GM20431 (cell line): Measurements from ENCODE around the gene ZFP36L1.

Experiments used
- in situ Hi-C: fragments of 300-500 bp; cut with MseI, MboI; formaldehyde crosslinking; loops from one replicate; pipeline ENCODE4 v1.15.0; 2020; ENCODE audit warnings: low sequenced_read_pairs; ENCODE audit not compliant: unreplicated experiment

Gene ZFP36L1, protein sequence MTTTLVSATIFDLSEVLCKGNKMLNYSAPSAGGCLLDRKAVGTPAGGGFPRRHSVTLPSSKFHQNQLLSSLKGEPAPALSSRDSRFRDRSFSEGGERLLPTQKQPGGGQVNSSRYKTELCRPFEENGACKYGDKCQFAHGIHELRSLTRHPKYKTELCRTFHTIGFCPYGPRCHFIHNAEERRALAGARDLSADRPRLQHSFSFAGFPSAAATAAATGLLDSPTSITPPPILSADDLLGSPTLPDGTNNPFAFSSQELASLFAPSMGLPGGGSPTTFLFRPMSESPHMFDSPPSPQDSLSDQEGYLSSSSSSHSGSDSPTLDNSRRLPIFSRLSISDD

GRCh38 chr14:68792979-68793733, at the start of gene ZFP36L1:
Gene ZFP36L1 (minus strand): TSS chr14:68793067. CDS start chr14:68792938, 129 bp downstream.
- in situ Hi-C loops = no loop called here

- in situ Hi-C loops = no loop called here
These were observed 49.4 kb upstream of the ZFP36L1 start for GRCh38 chr14:68842298-68842697.

DNA sequence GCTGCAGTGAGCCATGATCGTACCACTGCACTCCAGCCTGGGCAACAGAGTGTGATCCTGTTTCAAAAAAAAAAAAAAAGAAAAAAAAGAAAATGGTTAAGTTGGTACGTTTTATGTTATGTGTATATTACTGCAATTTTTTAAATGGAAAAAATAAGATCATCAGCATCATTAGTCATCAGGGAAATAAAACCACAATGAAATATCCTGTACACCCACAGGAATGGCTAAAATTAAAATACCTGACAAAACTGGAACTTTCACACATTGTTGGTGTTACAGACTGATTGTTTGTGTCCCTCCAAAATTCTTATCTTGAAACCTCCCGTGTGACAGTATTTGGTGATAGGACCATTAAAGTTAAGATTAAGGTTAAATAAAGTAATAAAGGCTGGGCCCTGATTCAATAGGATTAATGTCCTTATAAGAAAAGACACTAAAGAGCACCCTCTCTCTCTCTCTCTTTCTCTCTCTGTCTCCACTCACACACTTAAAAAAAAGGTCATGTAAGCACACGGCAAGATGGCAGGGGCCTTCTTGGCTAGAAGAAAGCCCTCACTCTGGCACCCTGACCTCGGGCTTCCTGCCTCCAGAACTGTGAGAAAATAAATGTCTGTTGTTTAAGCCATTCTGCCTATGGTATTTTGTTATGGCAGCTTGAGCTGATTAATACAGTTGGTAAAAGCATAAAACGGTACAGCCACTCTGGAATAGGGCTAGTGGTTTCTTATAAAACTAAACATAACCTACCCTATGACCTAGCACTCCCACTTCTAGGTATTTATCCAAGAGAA, 48.3 kb upstream of the ZFP36L1 start:
- in situ Hi-C loops = no loop called here

GRCh38 chr14:68840454-68840853, 47.6 kb upstream of the ZFP36L1 start:
- in situ Hi-C loops = no loop called here

GRCh38 chr14:68836082-68836481, 43.2 kb upstream of the ZFP36L1 start:
- in situ Hi-C loops = no loop called here

- in situ Hi-C loops = no loop called here
These were observed 41.9 kb upstream of the ZFP36L1 start for GRCh38 chr14:68834816-68835215.

- in situ Hi-C loops = loop anchor here (10.0 kb wide), 1 partner anchor 894 kb away; no protein-coding TSS in a partner anchor
These were observed 35.8 kb upstream of the ZFP36L1 start for GRCh38 chr14:68828698-68829097.

GRCh38 chr14:68825729-68826128, 32.9 kb upstream of the ZFP36L1 start:
- in situ Hi-C loops = loop anchor here (10.0 kb wide), 1 partner anchor 891 kb away; no protein-coding TSS in a partner anchor

DNA sequence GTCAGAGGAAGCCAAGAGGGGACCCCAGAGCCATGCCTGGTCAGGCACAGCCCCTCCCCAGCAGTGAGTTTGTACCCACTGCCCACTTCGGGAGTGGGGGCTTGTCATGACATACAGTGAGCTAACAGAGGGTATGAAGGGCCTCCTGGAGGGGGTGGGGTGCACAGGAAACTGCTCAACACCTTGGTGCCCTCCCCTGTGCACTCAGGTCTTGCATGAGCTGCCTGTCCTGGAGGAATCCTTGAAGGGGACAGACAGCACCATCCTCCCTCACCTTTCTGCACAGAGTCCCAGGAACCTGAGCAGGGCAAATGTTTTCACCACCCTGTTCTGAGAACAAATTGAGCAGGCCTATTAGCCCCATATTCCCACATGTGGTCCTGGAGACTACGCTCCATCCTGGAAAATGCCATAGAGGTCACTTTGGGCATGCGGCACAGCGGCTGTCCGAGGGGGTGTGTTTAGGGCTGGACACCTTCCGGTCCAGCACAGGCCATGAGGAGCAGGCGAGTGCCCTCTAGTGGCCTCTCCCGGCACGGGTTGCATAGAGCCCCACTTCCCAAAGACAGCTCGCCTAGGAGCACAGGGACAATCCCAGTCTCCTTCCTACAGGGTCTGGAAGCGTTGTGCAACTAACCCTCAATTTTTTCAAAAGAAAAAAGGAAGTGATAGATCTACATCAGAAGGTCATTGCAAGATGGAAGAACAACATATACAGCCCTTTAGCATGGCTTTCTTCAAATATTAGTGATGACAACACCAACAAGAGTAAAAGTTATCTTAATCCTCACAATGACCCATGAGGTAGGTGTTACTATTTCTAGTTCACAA, 31.9 kb upstream of the ZFP36L1 start:
- in situ Hi-C loops = loop anchor here (10.0 kb wide), 1 partner anchor 890 kb away; no protein-coding TSS in a partner anchor

DNA sequence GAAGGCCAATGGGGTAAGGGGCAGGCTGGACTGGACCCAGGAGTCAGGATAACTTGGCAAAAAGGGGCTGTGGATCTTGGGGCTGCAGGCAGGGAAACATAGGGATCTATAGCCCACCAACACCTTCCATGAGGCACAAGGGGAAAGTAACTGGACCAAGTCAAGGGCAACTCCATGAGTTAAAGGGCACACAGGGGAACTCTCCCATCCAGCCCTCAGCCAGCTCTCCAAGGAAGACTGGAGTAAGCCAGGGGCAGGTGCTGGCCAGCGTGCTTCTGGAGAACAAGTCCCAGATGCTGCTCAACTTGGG, 31.3 kb upstream of the ZFP36L1 start:
- in situ Hi-C loops = loop anchor here (10.0 kb wide), 1 partner anchor 889 kb away; no protein-coding TSS in a partner anchor

DNA sequence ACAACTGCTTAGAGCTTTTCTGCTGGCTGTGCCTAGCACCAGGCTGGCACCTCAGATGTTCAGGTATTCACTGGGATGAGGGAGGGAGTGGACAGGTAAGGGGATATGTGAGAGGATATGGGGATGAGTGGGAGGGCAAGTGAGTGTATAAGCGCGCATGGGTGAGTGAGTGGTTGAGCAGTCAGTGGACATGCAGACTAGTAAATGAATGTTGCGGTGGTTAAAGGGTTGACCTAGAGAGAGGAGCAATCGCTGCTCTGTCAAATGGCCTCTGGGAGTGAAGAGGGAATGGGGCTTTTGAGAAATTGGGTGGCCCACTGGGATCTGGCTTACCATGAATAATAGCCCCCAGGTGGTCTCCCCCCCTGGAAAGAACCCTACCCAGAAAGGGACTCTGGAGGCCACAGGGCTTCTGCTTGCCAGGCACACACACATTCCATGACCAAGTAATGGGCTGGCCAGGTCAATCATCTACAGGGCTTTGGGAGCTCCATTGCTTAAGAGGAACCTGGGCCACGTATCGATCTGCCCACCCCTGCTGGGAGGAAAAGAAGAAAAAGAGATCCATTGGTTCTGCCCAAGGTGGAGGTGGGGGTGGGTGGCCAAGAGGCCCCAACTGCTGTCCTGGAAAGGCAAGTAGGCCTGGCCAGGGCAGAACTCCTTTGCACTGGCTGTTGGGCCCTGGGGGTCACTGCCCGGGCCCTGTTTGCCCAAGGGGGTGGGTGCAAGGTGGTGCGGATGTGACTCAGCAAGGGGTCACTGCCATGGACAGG, 30.8 kb upstream of the ZFP36L1 start:
- in situ Hi-C loops = loop anchor here (10.0 kb wide), 1 partner anchor 889 kb away; no protein-coding TSS in a partner anchor

DNA sequence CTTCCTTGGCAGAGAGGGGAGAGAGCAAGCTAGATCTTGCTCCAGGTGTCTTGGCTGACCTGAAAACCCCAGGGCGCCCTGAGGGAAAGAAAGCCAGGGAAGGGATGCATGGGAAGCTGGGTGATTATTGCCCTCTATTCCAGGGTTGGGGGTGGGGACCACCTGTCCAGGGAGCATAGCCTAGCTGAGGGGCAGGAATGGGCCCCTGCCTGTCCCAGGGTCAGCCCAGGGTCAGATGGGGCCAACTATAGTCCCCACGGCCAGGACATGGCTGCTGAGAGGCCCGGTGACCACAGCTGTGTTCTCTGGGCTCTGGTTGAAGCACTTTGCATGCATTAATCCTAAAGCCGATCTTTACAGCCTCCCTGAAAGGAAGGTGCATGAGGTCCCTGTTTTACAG, 30.1 kb upstream of the ZFP36L1 start:
- in situ Hi-C loops = loop anchor here (10.0 kb wide), 1 partner anchor 888 kb away; no protein-coding TSS in a partner anchor

- in situ Hi-C loops = loop anchor here (10.0 kb wide), 1 partner anchor 887 kb away; no protein-coding TSS in a partner anchor
These were observed 29.3 kb upstream of the ZFP36L1 start for GRCh38 chr14:68822132-68822651.

- in situ Hi-C loops = loop anchor here (10.0 kb wide), 1 partner anchor 886 kb away; no protein-coding TSS in a partner anchor
These were observed 28.3 kb upstream of the ZFP36L1 start for GRCh38 chr14:68820999-68821683.

DNA sequence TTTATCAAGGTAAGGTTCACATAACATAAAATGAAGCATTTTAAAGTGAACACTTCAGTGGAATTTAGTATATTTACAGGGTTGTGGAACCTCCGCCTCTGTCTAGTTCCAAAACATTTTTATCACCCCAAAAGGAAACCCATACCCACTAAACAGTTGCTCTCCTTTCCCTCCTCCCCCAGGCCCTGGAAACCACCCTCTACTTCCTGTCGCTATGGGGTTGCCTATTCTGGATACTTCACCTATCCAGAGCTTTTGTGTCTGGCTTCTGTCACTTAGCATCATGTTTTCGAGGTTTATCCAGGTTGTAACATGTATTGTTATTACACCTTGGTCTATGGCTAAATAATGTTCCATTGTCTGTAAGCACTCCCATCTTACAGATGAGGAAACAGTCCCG, 27.7 kb upstream of the ZFP36L1 start:
- in situ Hi-C loops = loop anchor here (10.0 kb wide), 1 partner anchor 886 kb away; no protein-coding TSS in a partner anchor

DNA sequence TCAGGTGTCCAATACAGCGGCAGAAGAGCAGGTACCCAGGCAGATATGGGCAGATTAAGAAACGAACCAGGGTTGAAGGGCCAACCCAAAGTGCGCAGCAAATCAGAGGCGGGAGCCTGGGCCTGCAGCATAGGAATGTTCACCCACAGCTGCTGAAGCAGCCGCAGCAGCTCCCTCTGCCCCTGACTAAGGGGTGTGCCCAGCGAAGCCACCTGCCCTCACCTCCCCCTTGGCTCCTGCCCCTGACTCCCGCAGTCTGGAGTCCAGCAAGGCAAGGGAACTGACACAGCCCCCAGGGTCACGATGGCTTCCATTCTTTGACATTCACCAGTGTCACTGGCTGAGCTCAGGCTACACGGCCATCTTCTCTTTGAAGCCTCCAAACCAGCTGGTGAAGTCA, 27.3 kb upstream of the ZFP36L1 start:
- in situ Hi-C loops = loop anchor here (10.0 kb wide), 1 partner anchor 885 kb away; no protein-coding TSS in a partner anchor

DNA sequence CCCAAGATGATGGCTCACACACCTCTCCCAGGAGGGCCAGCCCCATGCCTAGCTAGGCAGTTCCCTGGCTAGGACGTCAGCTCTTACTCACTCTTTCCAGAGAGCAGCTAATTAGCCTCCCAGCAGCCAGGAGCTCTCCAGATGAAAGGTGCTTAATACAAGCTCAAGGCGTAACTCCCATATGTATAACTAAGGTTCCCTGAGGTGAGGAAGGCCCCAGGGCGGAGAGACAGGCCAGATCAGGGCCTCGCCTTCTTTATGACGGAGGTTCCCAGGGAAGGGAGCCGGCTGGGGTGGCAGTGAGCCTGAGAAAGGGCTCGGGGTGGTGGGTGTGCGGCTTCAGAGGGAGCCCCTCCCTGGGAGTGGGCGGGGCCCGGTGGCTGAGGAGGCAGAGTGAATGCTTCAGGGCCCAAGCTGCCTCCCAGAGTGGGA, 26.4 kb upstream of the ZFP36L1 start:
- in situ Hi-C loops = loop anchor here (10.0 kb wide), 1 partner anchor 574 kb away; no protein-coding TSS in a partner anchor
